Common myeloid progenitor, CD34-positive (primary cell): Measurements from ENCODE around the gene MGAT1.
A peak's percentile ranks its signal among the peaks of the same experiment; 100 is the strongest.

Experiments used
- CTCF ChIA-PET: fragments of 350-600 bp; sonication (Branson Sonifier 250); formaldehyde crosslinking; loops from one replicate; lab custom pipeline; 2021; ENCODE audit warnings: antibody characterized with exemption; lab: Charles Lee
- POLR2A ChIA-PET: fragments of 350-600 bp; sonication (Branson Sonifier 250); formaldehyde crosslinking; loops from one replicate; lab custom pipeline; 2021; ENCODE audit warnings: antibody characterized with exemption; lab: Charles Lee
- DNase-seq, 3 donors: peaks; one replicate each; pipeline versions ENCODE4 v3.0.0 to v3.0.0-alpha.2; 2013
- H3K27ac ChIP-seq, 2 experiments: 1 replicate in 1 of 2; 2 replicates in 1 of 2; pipeline ENCODE4 v1.7.0; 2013; ENCODE audit warnings: inconsistent platforms in 2 of 2, low read length in 2 of 2, mild to moderate bottlenecking in 2 of 2, low read depth in 1 of 2, moderate library complexity in 1 of 2; ENCODE audit not compliant: severe bottlenecking in 2 of 2, insufficient read depth in 1 of 2, poor library complexity in 1 of 2
- H3K27me3 ChIP-seq, 5 experiments: replicated peaks in 2 of 5; 1 replicate in 3 of 5; 2 replicates in 2 of 5; pipeline versions ENCODE4 v1.6.1 to v1.7.0; 2013; ENCODE audit warnings: low read length in 4 of 5, mild to moderate bottlenecking in 2 of 5, moderate library complexity in 2 of 5, inconsistent platforms in 1 of 5; ENCODE audit not compliant: insufficient read depth in 5 of 5, control insufficient read depth in 4 of 5
- H3K36me3 ChIP-seq, 4 experiments: 1 replicate in 2 of 4; 2 replicates in 2 of 4; pipeline versions ENCODE4 v1.6.1 to v1.7.0; 2013; ENCODE audit warnings: low read length in 3 of 4, control low read depth in 1 of 4, mild to moderate bottlenecking in 1 of 4; ENCODE audit not compliant: control insufficient read depth in 4 of 4, insufficient read depth in 4 of 4
- H3K4me1 ChIP-seq, 4 experiments: 1 replicate in 3 of 4; 2 replicates in 1 of 4; pipeline versions ENCODE4 v1.6.1 to v1.7.1; 2013; ENCODE audit warnings: low read length in 3 of 4, mild to moderate bottlenecking in 3 of 4, control low read depth in 1 of 4, inconsistent platforms in 1 of 4, moderate library complexity in 1 of 4; ENCODE audit not compliant: control insufficient read depth in 4 of 4, insufficient read depth in 4 of 4; ENCODE audit errors: control extremely low read depth in 1 of 4
- H3K4me3 ChIP-seq, 7 experiments: 1 replicate in 4 of 7; 2 replicates in 3 of 7; pipeline versions ENCODE4 v1.5.1 to v1.7.0; 2013; ENCODE audit warnings: mild to moderate bottlenecking in 7 of 7, low read length in 6 of 7, moderate library complexity in 6 of 7, inconsistent platforms in 2 of 7, low read depth in 2 of 7, control low read depth in 1 of 7; ENCODE audit not compliant: insufficient read depth in 4 of 7, control insufficient read depth in 1 of 7; ENCODE audit errors: extremely low read depth in 1 of 7
- H3K9me3 ChIP-seq, 5 experiments: 1 replicate in 4 of 5; 2 replicates in 1 of 5; pipeline versions ENCODE4 v1.6.1 to v1.7.1; 2013; ENCODE audit warnings: low read length in 4 of 5, mild to moderate bottlenecking in 2 of 5, inconsistent platforms in 1 of 5, low read depth in 1 of 5, moderate library complexity in 1 of 5; ENCODE audit not compliant: control insufficient read depth in 4 of 5, insufficient read depth in 2 of 5; ENCODE audit errors: control extremely low read depth in 1 of 5
- WGBS: methylation state at CpG from one replicate; pipeline ENCODE4 v1.1.5; 2013; ENCODE audit not compliant: insufficient coverage; 5-methylcytosine and 5-hydroxymethylcytosine counted together

MGAT1 gene

GRCh38 chr5:180818677-180819341 is 16.2 kb upstream of the MGAT1 start:
- POLR2A ChIA-PET = no interaction called here
- peaks cover 8 to 49% (median 35%) of the 10 kb centered on the region in 4 experiments for H3K4me1 ChIP-seq

GRCh38 chr5:180817893-180818674 is 15.5 kb upstream of the MGAT1 start:
- H3K4me3 ChIP-seq = no peak overlapping the region
- H3K27ac ChIP-seq = no peak overlapping the region
- no peaks in the 10 kb centered on the region for H3K27me3 ChIP-seq
- H3K9me3 ChIP-seq = no peaks in the 10 kb centered on the region
- no peaks in the 10 kb centered on the region for H3K36me3 ChIP-seq
- H3K4me1 ChIP-seq = peaks cover 8 to 52% (median 35%) of the 10 kb centered on the region in 4 experiments
- DNase-seq = peak in 1 of 3 donors; percentile 52
- ChIA-PET CTCF (interaction anchor here (0.9 to 4.1 kb wide), 6 partner anchors 8 to 30 kb away, joined by 3 to 22 read pairs (median 4); no protein-coding TSS in a partner anchor), POLR2A (interaction anchor here (0.6 kb wide), 1 partner anchor 355 kb away, joined by 3 read pairs; no protein-coding TSS in a partner anchor)
- WGBS = 52% methylated on average over 13 of the region's 13 CpGs

More at GRCh38 chr5:180818677-180819341, 16.2 kb upstream of the MGAT1 start:
- WGBS = 100% methylated on average over 3 of the region's 6 CpGs
- Histone ChIP-seq H3K9me3 (no peaks in the 10 kb centered on the region), H3K36me3 (no peaks in the 10 kb centered on the region), H3K27ac (no peak overlapping the region), H3K4me3 (no peak overlapping the region), H3K27me3 (no peaks in the 10 kb centered on the region)
- CTCF ChIA-PET = interaction anchor here (0.9 to 4.1 kb wide), 5 partner anchors 8 to 31 kb away, joined by 3 to 22 read pairs (median 4); no protein-coding TSS in a partner anchor
- no peak for DNase-seq

- peaks cover 8 to 57% (median 37%) of the 10 kb centered on the region in 4 experiments for H3K4me1 ChIP-seq
- DNase-seq = peak in 1 of 3 donors; percentile 46
- under 1% methylated on average over 8 of the region's 13 CpGs for WGBS
- H3K27ac ChIP-seq = peak overlapping the region; percentile 28 to 65
- H3K4me3 ChIP-seq = peak overlapping the region in 5 of 7 experiments; percentile 19 to 64 (median 34)
- POLR2A ChIA-PET = interaction anchor here (1.0 kb wide), 1 partner anchor 13 kb away, joined by 3 read pairs; no protein-coding TSS in a partner anchor
- no peaks in the 10 kb centered on the region for H3K9me3 ChIP-seq
- no peaks in the 10 kb centered on the region for H3K27me3 ChIP-seq
- CTCF ChIA-PET = interaction anchor here (0.9 to 4.1 kb wide), 9 partner anchors 8 to 52 kb away, joined by 3 to 22 read pairs (median 4); no protein-coding TSS in a partner anchor
- no peaks in the 10 kb centered on the region for H3K36me3 ChIP-seq
Observed at GRCh38 chr5:180816608-180817534, 14.3 kb upstream of the MGAT1 start.

- Histone ChIP-seq H3K9me3 (no peaks in the 10 kb centered on the region), H3K27ac (no peak overlapping the region), H3K4me1 (peaks cover 12 to 60% (median 49%) of the 10 kb centered on the region in 4 experiments), H3K4me3 (peak overlapping the region in 4 of 7 experiments; percentile 17 to 68 (median 24)), H3K27me3 (no peaks in the 10 kb centered on the region), H3K36me3 (no peaks in the 10 kb centered on the region)
- POLR2A ChIA-PET = interaction anchor here (0.9 kb wide), 1 partner anchor 16 kb away, joined by 3 read pairs; no protein-coding TSS in a partner anchor
- WGBS = 36% methylated on average over 9 of the region's 9 CpGs
- DNase-seq = peak in 1 of 3 donors; percentile 47
- CTCF ChIA-PET = interaction anchor here (1.4 to 4.1 kb wide), 2 partner anchors 16 to 31 kb away, joined by 3 to 22 read pairs; no protein-coding TSS in a partner anchor
Observed at GRCh38 chr5:180815293-180815917, 12.8 kb upstream of the MGAT1 start.

- Histone ChIP-seq H3K27me3 (no peaks in the 10 kb centered on the region), H3K4me3 (no peak overlapping the region), H3K4me1 (peaks cover 23 to 70% (median 61%) of the 10 kb centered on the region in 4 experiments), H3K9me3 (no peaks in the 10 kb centered on the region), H3K27ac (no peak overlapping the region), H3K36me3 (no peaks in the 10 kb centered on the region)
- ChIA-PET POLR2A (no interaction called here), CTCF (interaction anchor here (1.1 to 2.6 kb wide), 4 partner anchors 11 to 27 kb away, joined by 3 to 11 read pairs (median 8); partner anchors contain the start of gene MGAT1)
- 93% methylated on average over 4 of the region's 5 CpGs for WGBS
- peak in 1 of 3 donors; percentile 13 for DNase-seq
Observed at GRCh38 chr5:180813420-180813819, 10.8 kb upstream of the MGAT1 start.
